Measurements from ENCODE around the gene TMPRSS6.

Gene TMPRSS6

DNA sequence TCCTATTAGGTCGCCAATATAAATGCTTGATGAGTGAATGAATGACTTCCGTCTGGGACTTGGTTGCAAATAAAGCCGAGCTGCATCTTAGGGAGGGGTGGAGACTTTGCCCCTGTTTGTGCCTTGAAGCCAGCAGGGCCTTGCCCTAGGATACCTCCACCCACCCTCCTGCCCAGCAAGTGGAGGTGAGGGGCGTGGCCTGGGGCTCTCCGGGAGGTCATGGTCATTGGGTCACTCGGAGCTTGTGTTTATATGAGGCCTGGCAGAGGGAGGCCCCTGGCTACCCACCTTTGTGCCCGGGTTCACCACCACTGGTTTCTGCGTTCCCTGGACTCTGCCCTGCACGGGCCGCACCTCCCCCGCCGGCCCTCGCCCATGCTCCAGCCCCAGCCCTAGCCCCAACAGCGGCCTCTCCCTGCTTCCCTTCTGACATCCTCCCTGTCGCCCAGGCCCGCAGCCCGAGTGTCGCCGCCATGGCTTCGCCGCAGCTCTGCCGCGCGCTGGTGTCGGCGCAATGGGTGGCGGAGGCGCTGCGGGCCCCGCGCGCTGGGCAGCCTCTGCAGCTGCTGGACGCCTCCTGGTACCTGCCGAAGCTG, 85.7 kb downstream of the TMPRSS6 start:
- no peak for DNase-seq (ENCODE audit: low read depth)
- TF ChIP-seq, protein P1, sequence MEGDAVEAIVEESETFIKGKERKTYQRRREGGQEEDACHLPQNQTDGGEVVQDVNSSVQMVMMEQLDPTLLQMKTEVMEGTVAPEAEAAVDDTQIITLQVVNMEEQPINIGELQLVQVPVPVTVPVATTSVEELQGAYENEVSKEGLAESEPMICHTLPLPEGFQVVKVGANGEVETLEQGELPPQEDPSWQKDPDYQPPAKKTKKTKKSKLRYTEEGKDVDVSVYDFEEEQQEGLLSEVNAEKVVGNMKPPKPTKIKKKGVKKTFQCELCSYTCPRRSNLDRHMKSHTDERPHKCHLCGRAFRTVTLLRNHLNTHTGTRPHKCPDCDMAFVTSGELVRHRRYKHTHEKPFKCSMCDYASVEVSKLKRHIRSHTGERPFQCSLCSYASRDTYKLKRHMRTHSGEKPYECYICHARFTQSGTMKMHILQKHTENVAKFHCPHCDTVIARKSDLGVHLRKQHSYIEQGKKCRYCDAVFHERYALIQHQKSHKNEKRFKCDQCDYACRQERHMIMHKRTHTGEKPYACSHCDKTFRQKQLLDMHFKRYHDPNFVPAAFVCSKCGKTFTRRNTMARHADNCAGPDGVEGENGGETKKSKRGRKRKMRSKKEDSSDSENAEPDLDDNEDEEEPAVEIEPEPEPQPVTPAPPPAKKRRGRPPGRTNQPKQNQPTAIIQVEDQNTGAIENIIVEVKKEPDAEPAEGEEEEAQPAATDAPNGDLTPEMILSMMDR (IDR thresholded peaks at IDR 0.05; ENCODE audit: low read depth, low read length, missing control alignments), result no peak

DNA sequence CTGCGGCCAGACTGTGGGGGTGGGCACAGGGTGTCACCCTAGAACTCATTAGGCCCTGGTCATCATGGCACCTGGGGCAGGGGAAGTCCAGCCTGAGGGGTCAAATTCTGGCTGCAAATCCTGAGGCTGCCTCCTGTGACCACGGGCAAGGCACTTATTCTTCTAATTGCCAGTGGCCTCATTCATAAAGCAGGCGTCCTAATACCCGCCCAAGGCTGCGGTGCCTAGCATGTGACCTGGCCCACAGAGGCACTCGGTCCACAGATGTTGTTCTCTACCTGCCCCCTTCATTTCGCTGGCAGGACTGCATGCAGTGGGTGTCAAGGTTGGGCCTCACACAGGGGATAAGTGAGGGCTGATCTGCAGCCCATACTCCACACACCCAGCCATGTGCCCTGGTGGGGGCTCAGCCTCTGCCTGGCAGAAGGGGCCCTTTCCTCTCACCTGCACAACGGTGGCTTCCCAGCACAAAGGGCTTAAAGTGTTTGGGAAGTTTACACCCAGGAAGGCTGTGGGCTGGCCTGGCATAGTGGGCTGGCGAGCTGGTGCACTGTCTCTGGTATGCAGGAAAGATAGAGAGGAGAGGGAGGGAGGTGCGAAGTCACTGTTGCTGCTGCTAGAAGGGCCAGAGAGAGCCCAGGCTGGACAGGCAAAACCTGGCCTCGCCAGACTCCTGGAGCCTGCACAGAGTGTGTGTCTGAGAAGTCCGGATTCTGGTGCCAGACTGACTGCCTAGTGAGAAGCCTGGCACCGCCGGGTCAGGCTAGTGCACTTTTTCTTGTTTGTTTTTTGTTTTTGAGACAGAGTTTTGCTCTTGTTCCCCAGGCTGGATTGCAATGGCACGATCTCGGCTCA, 86.8 kb downstream of the TMPRSS6 start:
- TF ChIP-seq, protein P1 (IDR thresholded peaks at IDR 0.05; ENCODE audit: low read depth, low read length, missing control alignments), result no peak
- no peak overlapping the region for H3K4me3 ChIP-seq (ENCODE audit: low read depth, low read length)
- no peak for DNase-seq (ENCODE audit: low read depth)

More for the DNA sequence above, 85.7 kb downstream of the TMPRSS6 start:
- no peak overlapping the region for H3K4me3 ChIP-seq (ENCODE audit: low read depth, low read length)

DNA sequence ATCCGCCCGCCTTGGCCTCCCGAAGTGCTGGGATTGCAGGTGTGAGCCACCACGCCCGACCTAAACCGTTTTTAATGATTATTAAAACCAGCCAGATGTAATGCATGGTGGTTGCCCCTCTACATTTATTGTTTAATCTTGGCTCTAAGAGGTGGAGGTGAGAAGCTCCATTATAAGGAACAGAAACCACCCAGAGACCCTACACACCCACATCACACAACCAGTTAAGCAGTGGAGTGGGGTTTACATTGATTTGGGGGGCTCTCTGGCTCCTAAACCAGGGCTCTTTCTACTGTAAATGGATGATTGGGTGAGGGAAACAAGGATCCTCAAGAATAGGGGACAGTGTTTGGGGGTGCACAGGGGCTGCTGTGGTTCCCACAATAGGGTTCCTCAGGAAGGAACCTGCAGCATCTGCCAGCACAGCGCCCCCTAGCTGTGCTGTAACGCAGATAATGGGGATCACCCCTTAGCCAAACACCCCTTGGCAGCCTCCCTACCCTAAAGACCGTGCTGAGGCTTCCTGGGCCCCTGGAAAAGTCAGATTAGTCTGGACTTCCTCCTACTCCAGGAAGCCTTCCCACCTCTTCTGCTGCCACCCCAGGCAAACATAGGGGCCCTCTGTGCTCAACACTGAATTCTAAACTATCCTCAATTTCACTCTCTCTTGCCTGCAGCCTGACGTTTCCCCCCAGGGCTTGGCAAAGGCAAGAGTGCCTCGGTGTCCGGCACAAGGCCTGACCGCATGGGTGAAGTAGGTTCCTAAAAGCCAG, 87.6 kb downstream of the TMPRSS6 start:
- TF ChIP-seq, protein P1 (IDR thresholded peaks at IDR 0.05; ENCODE audit: low read depth, low read length, missing control alignments), result peak; percentile 98
- no peak overlapping the region for H3K4me3 ChIP-seq (ENCODE audit: low read depth, low read length)
- DNase-seq (ENCODE audit: low read depth), result peak; percentile 34

DNA sequence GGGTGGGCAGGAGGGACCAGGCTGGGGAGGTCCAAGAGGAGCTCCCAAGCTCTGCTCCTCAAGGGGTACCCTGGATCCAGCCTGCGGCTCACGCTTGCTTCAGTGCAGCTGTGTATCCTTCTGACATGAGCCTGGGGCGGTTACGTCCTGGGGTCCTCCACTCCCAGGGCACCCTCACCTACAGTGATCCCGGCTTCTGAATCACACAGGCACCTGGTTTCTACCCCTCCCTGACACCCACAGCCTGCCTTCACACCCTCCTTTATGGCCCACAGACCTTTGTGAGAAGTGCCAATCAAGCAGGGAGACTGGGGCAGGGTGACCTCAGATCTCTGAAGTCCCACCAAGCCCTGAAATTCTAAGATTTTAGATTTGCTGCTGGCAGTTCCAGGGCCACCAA, 88.5 kb downstream of the TMPRSS6 start:
- no peak for DNase-seq (ENCODE audit: low read depth)
- H3K4me3 ChIP-seq (ENCODE audit: low read depth, low read length), result no peak overlapping the region
- TF ChIP-seq, protein P1 (IDR thresholded peaks at IDR 0.05; ENCODE audit: low read depth, low read length, missing control alignments), result no peak

DNA sequence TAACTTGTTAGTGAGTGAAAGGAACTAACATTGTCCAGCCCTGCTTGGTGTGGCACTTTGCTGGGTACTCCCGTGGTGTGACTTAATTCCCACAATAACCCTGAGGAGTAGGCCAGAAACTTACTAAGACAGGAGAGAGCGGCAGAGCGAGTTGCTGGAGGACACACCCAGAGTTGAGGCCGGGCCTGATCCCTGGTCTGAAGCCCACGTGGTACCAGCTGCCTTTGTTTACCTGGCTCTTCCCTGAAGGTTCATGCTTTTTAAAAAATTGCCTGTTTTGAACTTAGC, 89.4 kb downstream of the TMPRSS6 start:
- TF ChIP-seq, protein P1 (IDR thresholded peaks at IDR 0.05; ENCODE audit: low read depth, low read length, missing control alignments), result no peak
- peak overlapping the region; percentile 85 for H3K4me3 ChIP-seq (ENCODE audit: low read depth, low read length)
- no peak for DNase-seq (ENCODE audit: low read depth)

DNA sequence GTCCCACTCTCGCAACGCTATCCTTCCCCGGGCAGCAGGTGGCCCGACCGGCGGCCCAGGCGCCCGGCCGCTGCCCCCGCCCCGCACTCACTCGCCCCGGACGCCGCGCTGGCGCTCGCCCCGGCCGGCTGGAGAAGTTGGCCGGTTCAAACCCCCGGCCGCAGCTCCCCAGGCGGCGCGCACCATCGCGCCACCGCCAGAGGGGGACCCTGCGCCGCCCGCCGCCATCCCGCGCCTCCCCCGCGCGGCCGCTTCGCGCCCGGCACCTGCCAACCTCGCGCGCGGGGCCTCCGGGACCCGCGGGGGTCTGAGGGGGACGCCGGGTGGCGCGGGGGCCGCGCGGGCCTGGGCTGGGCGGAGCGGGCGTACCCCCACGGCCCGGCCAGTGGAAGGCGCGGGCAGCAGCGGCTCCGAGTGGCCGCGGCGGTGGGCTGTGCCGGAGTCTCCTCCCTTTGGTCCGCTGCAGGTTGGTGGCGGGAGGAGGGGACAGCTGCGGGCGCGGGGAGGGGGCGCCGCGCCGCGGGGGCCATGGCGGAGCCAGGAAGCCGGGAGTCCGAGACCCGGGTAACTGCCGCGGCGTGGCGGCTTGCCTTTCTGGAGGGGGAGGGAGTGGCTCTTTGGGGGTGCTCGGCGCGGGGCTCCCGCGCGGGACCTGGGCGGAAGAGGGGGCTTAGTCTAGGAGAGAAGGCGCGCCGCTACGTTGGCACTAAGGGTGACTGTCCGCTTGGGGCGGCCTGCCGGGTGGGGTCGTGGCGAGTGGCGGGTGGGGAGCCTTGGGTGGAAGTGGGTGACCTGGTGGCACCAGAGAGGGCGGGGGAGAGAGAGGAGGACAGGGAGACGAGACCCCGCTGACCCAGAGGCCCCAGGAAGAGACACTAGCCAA, 90.0 kb downstream of the TMPRSS6 start, which contains the start of the genes MPST and TST:
MPST (plus strand) TSS at position 434 of the 883 bp plus-strand sequence; CDS start at position 529, 95 bp downstream.
TST (minus strand) TSS at position 139 of the 883 bp plus-strand sequence. CDS start 715 bp downstream, outside the sequence.
- no peak for DNase-seq (ENCODE audit: low read depth)
- TF ChIP-seq, protein P1 (IDR thresholded peaks at IDR 0.05; ENCODE audit: low read depth, low read length, missing control alignments), result no peak
- peak within 1 kb of the TSS; percentile 85 for H3K4me3 ChIP-seq (ENCODE audit: low read depth, low read length)
